PC-3 (cell line): ENCODE measurements around the gene BSDC1.

Source experiments
- CTCF ChIP-seq: fragments of 300-600 bp; sonication (generic); conservative IDR thresholded peaks from 2 replicates; pipeline ENCODE4 v1.5.1; 2017; ENCODE audit warnings: antibody characterized with exemption, low read depth, mild to moderate bottlenecking, low read length
- EZH2 ChIP-seq: fragments of 300-600 bp; sonication (generic); IDR thresholded peaks from one replicate; pipeline ENCODE4 v1.6.1; 2017; ENCODE audit warnings: antibody characterized with exemption, mild to moderate bottlenecking, low read length; ENCODE audit not compliant: unreplicated experiment
- EZH2phosphoT487 ChIP-seq: fragments of 300-600 bp; sonication (generic); IDR thresholded peaks from 2 replicates; pipeline ENCODE4 v1.6.1; 2018; ENCODE audit warnings: mild to moderate bottlenecking, antibody characterized with exemption, low read length, borderline replicate concordance

GRCh38 chr1:32341971-32342370 lies 52.3 kb downstream of the BSDC1 start:
- TF ChIP-seq CTCF (no peak), EZH2 (no peak), EZH2phosphoT487 (no peak)
